ENCODE results near the gene TMEM116. TPM values are rescaled to one million over a fixed set of nuclear protein-coding genes. Genes with fewer than 3 reads are reported as not detected.
A peak's percentile ranks its signal among the peaks of the same experiment; 100 is the strongest.

The TMEM116 gene
- total and polyA plus RNA-seq, 5 experiments from 2014 or later: 12.0 to 30.9 (median 15.6) TPM

GRCh38 chr12:111993292-111994150 is 19.4 kb downstream of the TMEM116 start:
- POLR2A ChIA-PET: interaction anchor here (1.2 to 13.0 kb wide), 9 partner anchors 9 to 151 kb away, joined by 3 to 269 read pairs (median 5); partner anchors contain the start of genes ERP29, MAPKAPK5, NAA25 and TMEM116
- Mint-ChIP-seq H3K27ac (peak overlapping the region; percentile 78 to 97 (median 92)), H3K36me3 (peaks cover 0 to 8% (median 4%) of the 10 kb centered on the region in 3 donors), H3K4me1 (peaks cover 28 to 80% (median 76%) of the 10 kb centered on the region in 4 donors), H3K9me3 (no peaks in the 10 kb centered on the region), H3K27me3 (no peaks in the 10 kb centered on the region), H3K4me3 (peak overlapping the region; percentile 68 to 95 (median 86))
- ATAC-seq (peak; percentile 86 to 88), DNase-seq (peak in 8 of 10 donors; percentile 25 to 81 (median 60))

- Mint-ChIP-seq H3K27me3 (no peaks in the 10 kb centered on the region), H3K9me3 (no peaks in the 10 kb centered on the region), H3K4me1 (peaks cover 28 to 78% (median 71%) of the 10 kb centered on the region in 4 donors), H3K4me3 (peak overlapping the region; percentile 42 to 95 (median 85)), H3K27ac (peak overlapping the region; percentile 78 to 97 (median 92)), H3K36me3 (peaks cover 0 to 12% (median 4%) of the 10 kb centered on the region in 3 donors)
- ATAC-seq (no peak), DNase-seq (no peak)
- POLR2A ChIA-PET: interaction anchor here (0.6 to 13.0 kb wide), 5 partner anchors 10 to 41 kb away, joined by 4 to 269 read pairs (median 5); partner anchors contain the start of genes ERP29 and TMEM116
These were observed 20.5 kb downstream of the TMEM116 start for GRCh38 chr12:111992464-111992863.

- peak overlapping the region; percentile 78 to 97 (median 92) for H3K27ac Mint-ChIP-seq
- no peak for ATAC-seq
These were observed 21.0 kb downstream of the TMEM116 start for GRCh38 chr12:111991946-111992345.

GRCh38 chr12:111991535-111991934 is 21.4 kb downstream of the TMEM116 start:
- POLR2A ChIA-PET: interaction anchor here (0.5 to 13.0 kb wide), 4 partner anchors 11 to 40 kb away, joined by 3 to 269 read pairs (median 25); partner anchors contain the start of genes ERP29 and TMEM116
- H3K36me3 Mint-ChIP-seq: peaks cover 0 to 12% (median 4%) of the 10 kb centered on the region in 3 donors
- peak overlapping the region; percentile 78 to 97 (median 92) for H3K27ac Mint-ChIP-seq
- H3K4me3 Mint-ChIP-seq: peak overlapping the region in 9 of 10 donors; percentile 13 to 88 (median 77)
- H3K4me1 Mint-ChIP-seq: peaks cover 29 to 70% (median 63%) of the 10 kb centered on the region in 4 donors
- no peak for ATAC-seq
- no peak for DNase-seq
- no peaks in the 10 kb centered on the region for H3K9me3 Mint-ChIP-seq
- no peaks in the 10 kb centered on the region for H3K27me3 Mint-ChIP-seq

More at GRCh38 chr12:111991946-111992345, 21.0 kb downstream of the TMEM116 start:
- Mint-ChIP-seq H3K27me3 (no peaks in the 10 kb centered on the region), H3K4me3 (peak overlapping the region in 9 of 10 donors; percentile 42 to 95 (median 80)), H3K4me1 (peaks cover 29 to 74% (median 67%) of the 10 kb centered on the region in 4 donors), H3K36me3 (peaks cover 0 to 12% (median 4%) of the 10 kb centered on the region in 3 donors), H3K9me3 (no peaks in the 10 kb centered on the region)
- DNase-seq: peak in 1 of 10 donors; percentile 25
- POLR2A ChIA-PET: interaction anchor here (0.6 to 13.0 kb wide), 5 partner anchors 11 to 41 kb away, joined by 5 to 269 read pairs (median 5); partner anchors contain the start of genes ERP29 and TMEM116

GRCh38 chr12:111984820-111985219 is 28.1 kb downstream of the TMEM116 start:
- DNase-seq (no peak), ATAC-seq (no peak)
- Mint-ChIP-seq H3K36me3 (peaks cover 0 to 13% (median 4%) of the 10 kb centered on the region in 3 donors), H3K27me3 (no peaks in the 10 kb centered on the region), H3K4me3 (no peak overlapping the region), H3K4me1 (peaks cover 5 to 26% (median 21%) of the 10 kb centered on the region in 4 donors), H3K27ac (no peak overlapping the region), H3K9me3 (no peaks in the 10 kb centered on the region)
- POLR2A ChIA-PET: no interaction called here

GRCh38 chr12:111981987-111982386 is 31.0 kb downstream of the TMEM116 start:
- ATAC-seq (no peak), DNase-seq (no peak)
- Mint-ChIP-seq H3K27me3 (no peaks in the 10 kb centered on the region), H3K27ac (no peak overlapping the region), H3K36me3 (peaks cover 0 to 15% (median 3%) of the 10 kb centered on the region in 3 donors), H3K4me1 (peaks cover under 1 to 24% (median 17%) of the 10 kb centered on the region in 4 donors), H3K4me3 (no peak overlapping the region), H3K9me3 (no peaks in the 10 kb centered on the region)
- POLR2A ChIA-PET: interaction anchor here (0.7 to 1.7 kb wide), 3 partner anchors 12 to 269 kb away, joined by 3 to 6 read pairs (median 5); partner anchors contain the start of genes ERP29 and TMEM116

GRCh38 chr12:111980598-111980997 is 32.4 kb downstream of the TMEM116 start:
- Mint-ChIP-seq H3K36me3 (peaks cover 0 to 15% (median 7%) of the 10 kb centered on the region in 3 donors), H3K9me3 (no peaks in the 10 kb centered on the region), H3K4me3 (no peak overlapping the region), H3K27ac (no peak overlapping the region), H3K4me1 (peaks cover 4 to 30% (median 22%) of the 10 kb centered on the region in 4 donors), H3K27me3 (no peaks in the 10 kb centered on the region)
- DNase-seq: no peak
- POLR2A ChIA-PET: interaction anchor here (0.7 kb wide), 1 partner anchor 880 kb away, joined by 3 read pairs; no protein-coding TSS in a partner anchor
- ATAC-seq: no peak

- POLR2A ChIA-PET: no interaction called here
- DNase-seq (no peak), ATAC-seq (no peak)
- no peak overlapping the region for H3K4me3 Mint-ChIP-seq
- H3K9me3 Mint-ChIP-seq: no peaks in the 10 kb centered on the region
- peaks cover 5 to 24% (median 22%) of the 10 kb centered on the region in 4 donors for H3K4me1 Mint-ChIP-seq
- peaks cover 0 to 15% (median 9%) of the 10 kb centered on the region in 3 donors for H3K36me3 Mint-ChIP-seq
- no peaks in the 10 kb centered on the region for H3K27me3 Mint-ChIP-seq
- H3K27ac Mint-ChIP-seq: peak overlapping the region in 3 of 10 donors; percentile 12 to 17 (median 14)
These were observed 34.4 kb downstream of the TMEM116 start for GRCh38 chr12:111978545-111978944.

- DNase-seq (no peak), ATAC-seq (no peak)
- POLR2A ChIA-PET: interaction anchor here (1.5 kb wide), 1 partner anchor 17 kb away, joined by 6 read pairs; no protein-coding TSS in a partner anchor
- Mint-ChIP-seq H3K4me1 (peaks cover 5 to 26% (median 21%) of the 10 kb centered on the region in 4 donors), H3K9me3 (no peaks in the 10 kb centered on the region), H3K4me3 (no peak overlapping the region), H3K27ac (peak overlapping the region in 3 of 10 donors; percentile 10 to 49 (median 48)), H3K36me3 (peaks cover 0 to 23% (median 11%) of the 10 kb centered on the region in 3 donors), H3K27me3 (no peaks in the 10 kb centered on the region)
These were observed 36.1 kb downstream of the TMEM116 start for GRCh38 chr12:111976860-111977259.

- DNase-seq: no peak
- Mint-ChIP-seq H3K9me3 (peaks cover 0 to 1% (median 0%) of the 10 kb centered on the region in 9 donors), H3K27me3 (no peaks in the 10 kb centered on the region), H3K4me1 (peaks cover 5 to 23% (median 18%) of the 10 kb centered on the region in 4 donors), H3K36me3 (peaks cover 0 to 22% (median 13%) of the 10 kb centered on the region in 3 donors), H3K27ac (peak overlapping the region in 1 of 10 donors; percentile 10), H3K4me3 (no peak overlapping the region)
- POLR2A ChIA-PET: interaction anchor here (0.7 to 1.5 kb wide), 2 partner anchors 18 to 37 kb away, joined by 4 to 6 read pairs; partner anchors contain the start of genes ERP29 and TMEM116
- no peak for ATAC-seq
These were observed 36.7 kb downstream of the TMEM116 start for GRCh38 chr12:111976291-111976690.

GRCh38 chr12:111975161-111975931 is 37.6 kb downstream of the TMEM116 start:
- Mint-ChIP-seq H3K27ac (peak overlapping the region in 2 of 10 donors; percentile 65 to 85), H3K4me1 (peaks cover 5 to 23% (median 17%) of the 10 kb centered on the region in 4 donors), H3K36me3 (peaks cover 0 to 26% (median 18%) of the 10 kb centered on the region in 3 donors), H3K27me3 (no peaks in the 10 kb centered on the region), H3K4me3 (no peak overlapping the region), H3K9me3 (peaks cover 0 to 10% (median 4%) of the 10 kb centered on the region in 9 donors)
- POLR2A ChIA-PET: interaction anchor here (0.6 to 1.5 kb wide), 4 partner anchors 16 to 161 kb away, joined by 3 to 6 read pairs (median 3); no protein-coding TSS in a partner anchor
- DNase-seq (no peak), ATAC-seq (no peak)
